ENCODE results near the gene SELENOO. TPM values are rescaled to one million over a fixed set of nuclear protein-coding genes. Genes with fewer than 3 reads are reported as not detected.

Gene SELENOO
- polyA plus RNA-seq, 3 donors from 2014 or later: 2.6 to 5.7 (median 3.6) TPM

DNA sequence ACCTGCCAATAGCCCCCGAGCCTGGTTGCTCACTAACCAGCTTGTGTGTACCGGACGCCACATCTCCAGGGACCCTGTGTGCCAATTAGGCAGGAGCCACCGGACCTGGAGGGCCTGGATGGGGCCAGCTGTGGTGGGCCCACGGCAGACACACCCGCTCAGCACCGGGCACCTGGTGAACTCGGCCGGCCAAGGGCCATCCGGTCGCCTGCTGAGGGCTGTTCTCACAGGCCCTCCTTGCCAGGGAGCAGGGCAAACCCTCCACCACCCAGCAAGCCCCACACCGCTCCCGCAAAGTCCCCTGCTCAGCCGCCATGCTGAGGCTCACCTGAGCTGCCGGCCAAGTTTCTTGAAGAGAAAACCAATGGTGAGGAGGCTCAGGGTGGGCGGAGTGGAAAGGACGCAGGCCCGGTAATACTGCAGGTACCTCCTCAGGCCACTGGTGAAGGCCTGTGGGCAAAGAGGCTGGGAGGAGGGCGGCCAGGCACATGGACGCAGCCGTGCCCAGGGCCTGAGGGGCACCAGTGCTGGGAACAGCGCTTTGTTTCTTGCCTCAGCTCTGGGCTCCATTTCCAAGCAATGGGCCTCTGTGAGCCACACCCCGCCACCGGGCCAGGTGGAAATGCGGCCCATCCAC, 26.9 kb downstream of the SELENOO start:
- H3K27ac Mint-ChIP-seq: no peak overlapping the region
- peaks cover 0 to 7% (median 0%) of the 10 kb centered on the region in 3 donors for H3K27me3 Mint-ChIP-seq (ENCODE audit: low read depth in 3 of 3)
- peaks cover 0 to 23% (median 12%) of the 10 kb centered on the region in 3 donors for H3K36me3 Mint-ChIP-seq
- peaks cover 0 to 2% of the 10 kb centered on the region in 2 donors for H3K4me1 Mint-ChIP-seq
- no peak overlapping the region for H3K4me3 Mint-ChIP-seq
- no peak for DNase-seq
- no peaks in the 10 kb centered on the region for H3K9me3 Mint-ChIP-seq

DNA sequence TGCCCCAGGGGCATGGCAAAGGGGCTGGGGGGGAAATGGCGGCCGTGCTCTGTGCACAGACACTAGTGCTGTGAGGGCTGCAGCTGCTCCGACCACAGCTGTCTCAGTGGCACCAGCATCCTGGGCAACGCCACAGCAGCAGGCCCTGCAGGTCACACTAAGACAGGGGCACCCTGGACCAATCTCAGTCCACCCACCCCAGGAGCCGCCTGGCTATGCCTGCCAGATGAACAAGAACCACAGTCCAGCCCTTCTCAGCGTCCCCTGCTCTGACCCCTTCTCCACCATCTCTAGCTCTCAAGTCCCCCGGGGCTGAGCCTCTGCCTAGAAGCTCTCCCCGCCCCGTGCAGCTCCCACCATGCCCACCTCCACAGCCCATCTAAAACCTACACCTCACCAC, 27.6 kb downstream of the SELENOO start:
- no peak for DNase-seq
- peaks cover 0 to 8% (median 0%) of the 10 kb centered on the region in 3 donors for H3K27me3 Mint-ChIP-seq (ENCODE audit: low read depth in 3 of 3)
- H3K9me3 Mint-ChIP-seq: no peaks in the 10 kb centered on the region
- H3K4me1 Mint-ChIP-seq: peaks cover 0 to 2% of the 10 kb centered on the region in 2 donors
- H3K4me3 Mint-ChIP-seq: no peak overlapping the region
- H3K36me3 Mint-ChIP-seq: peaks cover 0 to 20% (median 12%) of the 10 kb centered on the region in 3 donors
- no peak overlapping the region for H3K27ac Mint-ChIP-seq

GRCh38 chr22:50229370-50229769, 28.6 kb downstream of the SELENOO start:
- Mint-ChIP-seq H3K9me3 (no peaks in the 10 kb centered on the region), H3K36me3 (peaks cover 0 to 12% (median 12%) of the 10 kb centered on the region in 3 donors), H3K27ac (peak overlapping the region in 1 of 6 donors; percentile 6), H3K4me3 (no peak overlapping the region), H3K27me3 (ENCODE audit: low read depth in 3 of 3) (peaks cover 0 to 6% (median 0%) of the 10 kb centered on the region in 3 donors), H3K4me1 (peaks cover 5 to 9% of the 10 kb centered on the region in 2 donors)
- DNase-seq: no peak

DNA sequence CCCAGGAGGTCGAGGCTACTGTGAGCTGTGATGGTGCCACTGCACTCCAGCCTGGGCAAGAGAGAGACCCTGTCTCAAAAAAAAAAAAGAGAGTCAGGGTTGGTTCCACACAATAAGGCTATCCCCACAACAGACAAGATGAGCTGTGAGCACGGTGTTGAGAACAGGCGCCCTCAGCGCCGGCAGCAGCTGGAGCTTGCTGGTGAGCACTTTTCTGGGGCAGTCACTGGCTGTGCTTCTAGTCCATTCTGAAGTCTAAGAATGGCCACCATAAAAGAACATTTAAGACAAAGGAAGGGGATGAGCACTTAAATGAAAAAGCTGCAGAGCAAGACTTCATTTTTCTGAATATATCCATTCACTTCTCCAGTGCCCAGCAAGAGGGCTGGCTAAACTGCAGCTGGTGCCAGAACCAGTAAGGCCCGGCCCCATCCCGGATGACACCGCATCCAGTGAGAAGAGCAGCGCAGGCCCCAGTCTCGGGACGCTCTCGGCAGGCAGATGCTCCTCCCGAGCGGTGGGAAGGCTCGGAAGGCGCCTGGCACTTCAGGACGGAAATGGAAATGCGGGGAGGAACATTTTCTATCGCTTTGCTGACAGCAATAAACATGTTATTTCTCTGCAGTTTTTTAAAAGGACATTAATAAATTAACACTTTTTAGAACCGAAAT, 31.8 kb downstream of the SELENOO start:
- Mint-ChIP-seq H3K9me3 (no peaks in the 10 kb centered on the region), H3K4me3 (no peak overlapping the region), H3K27ac (no peak overlapping the region), H3K27me3 (ENCODE audit: low read depth in 3 of 3) (peaks cover 0 to 8% (median 0%) of the 10 kb centered on the region in 3 donors), H3K4me1 (peaks cover 20 to 30% of the 10 kb centered on the region in 2 donors), H3K36me3 (peaks cover 0 to 16% (median 11%) of the 10 kb centered on the region in 3 donors)
- DNase-seq: no peak

- Mint-ChIP-seq H3K27ac (no peak overlapping the region), H3K27me3 (ENCODE audit: low read depth in 3 of 3) (peaks cover 0 to 8% (median 0%) of the 10 kb centered on the region in 3 donors), H3K36me3 (peaks cover 4 to 16% (median 14%) of the 10 kb centered on the region in 3 donors), H3K4me3 (no peak overlapping the region), H3K4me1 (peaks cover 20 to 30% of the 10 kb centered on the region in 2 donors), H3K9me3 (no peaks in the 10 kb centered on the region)
- DNase-seq: no peak
Measured at GRCh38 chr22:50233223-50233622, 32.4 kb downstream of the SELENOO start.

GRCh38 chr22:50236731-50237409, 36.1 kb downstream of the SELENOO start:
- Mint-ChIP-seq H3K36me3 (peaks cover 4% of the 10 kb centered on the region in 3 donors), H3K27ac (peak overlapping the region in 1 of 6 donors; percentile 45), H3K4me3 (peak overlapping the region in 1 of 5 donors; percentile 30), H3K4me1 (peaks cover 27 to 42% of the 10 kb centered on the region in 2 donors), H3K27me3 (ENCODE audit: low read depth in 3 of 3) (peaks cover 0 to 10% (median 0%) of the 10 kb centered on the region in 3 donors), H3K9me3 (no peaks in the 10 kb centered on the region)
- DNase-seq: no peak

DNA sequence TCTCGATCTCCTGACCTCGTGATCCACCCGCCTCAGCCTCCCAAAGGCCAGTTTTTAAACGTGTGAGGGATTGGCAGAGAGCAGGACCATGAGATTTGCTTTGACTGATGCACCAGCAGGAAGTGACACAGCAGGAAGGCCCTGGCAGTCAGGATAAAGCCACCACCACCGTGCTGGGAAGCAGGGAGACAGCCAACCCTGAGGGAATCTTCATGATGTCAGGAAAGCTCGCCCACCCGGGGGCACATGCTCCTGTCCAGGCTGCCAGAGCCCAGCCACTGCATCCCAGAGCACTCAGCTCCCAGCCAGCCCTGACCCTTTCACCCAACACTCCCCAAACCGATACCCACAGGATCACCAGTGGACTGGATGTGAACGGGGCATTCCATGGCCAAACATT, 37.9 kb downstream of the SELENOO start:
- Mint-ChIP-seq H3K27ac (no peak overlapping the region), H3K27me3 (ENCODE audit: low read depth in 3 of 3) (peaks cover 0 to 10% (median 0%) of the 10 kb centered on the region in 3 donors), H3K9me3 (no peaks in the 10 kb centered on the region), H3K4me1 (peaks cover 45 to 53% of the 10 kb centered on the region in 2 donors), H3K36me3 (peaks cover 4% of the 10 kb centered on the region in 3 donors), H3K4me3 (no peak overlapping the region)
- DNase-seq: no peak

- peaks cover 38 to 47% of the 10 kb centered on the region in 2 donors for H3K4me1 Mint-ChIP-seq
Measured at GRCh38 chr22:50242406-50242949, 41.7 kb downstream of the SELENOO start.

DNA sequence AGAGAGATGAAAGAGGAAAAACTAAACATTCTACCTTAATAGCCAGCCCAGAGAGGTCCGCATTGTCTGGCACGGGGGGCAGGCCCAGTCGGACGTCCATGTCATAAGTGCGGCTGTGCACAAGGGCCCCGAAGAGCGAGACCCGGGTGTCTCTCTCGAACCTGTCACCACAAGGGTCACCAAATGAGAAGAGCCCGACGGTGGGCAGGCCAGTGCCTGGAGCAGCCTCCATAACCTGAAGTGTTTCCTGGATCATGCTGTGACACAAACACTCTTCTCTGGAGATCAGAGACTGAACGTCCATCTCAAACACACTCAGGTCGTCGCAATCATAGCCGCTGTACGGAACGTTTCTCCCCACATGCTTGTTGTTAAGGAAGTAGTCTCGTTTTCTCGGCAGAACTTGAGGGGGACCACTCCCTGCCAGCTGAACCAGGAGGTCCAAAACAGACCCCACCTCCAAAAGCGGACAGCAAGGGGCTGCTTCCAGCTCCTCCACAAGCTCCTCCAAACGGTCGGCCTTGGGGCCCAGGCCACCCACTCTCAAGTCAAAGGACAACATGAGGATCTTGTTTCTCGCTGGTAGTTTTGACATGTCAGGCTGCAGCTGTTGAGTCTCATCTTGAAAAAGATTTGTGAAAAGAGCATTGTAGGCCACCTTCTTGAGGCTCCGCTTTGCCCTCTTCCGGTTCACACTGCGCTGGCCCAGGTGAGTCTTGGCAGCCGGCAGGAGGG, 43.0 kb downstream of the SELENOO start:
- Mint-ChIP-seq H3K27ac (peak overlapping the region; percentile 95 to 99 (median 98)), H3K4me1 (peaks cover 38 to 51% of the 10 kb centered on the region in 2 donors), H3K9me3 (no peaks in the 10 kb centered on the region), H3K27me3 (ENCODE audit: low read depth in 3 of 3) (peaks cover 5 to 11% (median 9%) of the 10 kb centered on the region in 3 donors), H3K4me3 (peak overlapping the region; percentile 94 to 100 (median 97)), H3K36me3 (peaks cover 0 to 3% (median 3%) of the 10 kb centered on the region in 3 donors)
- DNase-seq: no peak

More at GRCh38 chr22:50242406-50242949, 41.7 kb downstream of the SELENOO start:
- Mint-ChIP-seq H3K4me3 (peak overlapping the region; percentile 94 to 100 (median 97)), H3K9me3 (no peaks in the 10 kb centered on the region), H3K36me3 (peaks cover 3 to 7% (median 4%) of the 10 kb centered on the region in 3 donors), H3K27ac (peak overlapping the region in 5 of 6 donors; percentile 30 to 87 (median 79)), H3K27me3 (ENCODE audit: low read depth in 3 of 3) (peaks cover 2 to 10% (median 8%) of the 10 kb centered on the region in 3 donors)
- DNase-seq: no peak

- peak; percentile 93 to 94 (median 93) for DNase-seq
- Mint-ChIP-seq H3K9me3 (no peaks in the 10 kb centered on the region), H3K36me3 (peaks cover 0 to 3% (median 3%) of the 10 kb centered on the region in 3 donors), H3K27me3 (ENCODE audit: low read depth in 3 of 3) (peaks cover 5 to 9% (median 9%) of the 10 kb centered on the region in 3 donors), H3K4me3 (peak within 1 kb of the TSS; percentile 94 to 100 (median 97)), H3K4me1 (peaks cover 38 to 51% of the 10 kb centered on the region in 2 donors), H3K27ac (peak within 1 kb of the TSS; percentile 95 to 99 (median 98))
Measured at GRCh38 chr22:50244420-50245213, 43.8 kb downstream of the SELENOO start, which contains the start of gene TUBGCP6. TUBGCP6 (minus strand) TSS chr22:50245023; CDS start chr22:50244459, 564 bp downstream.

DNA sequence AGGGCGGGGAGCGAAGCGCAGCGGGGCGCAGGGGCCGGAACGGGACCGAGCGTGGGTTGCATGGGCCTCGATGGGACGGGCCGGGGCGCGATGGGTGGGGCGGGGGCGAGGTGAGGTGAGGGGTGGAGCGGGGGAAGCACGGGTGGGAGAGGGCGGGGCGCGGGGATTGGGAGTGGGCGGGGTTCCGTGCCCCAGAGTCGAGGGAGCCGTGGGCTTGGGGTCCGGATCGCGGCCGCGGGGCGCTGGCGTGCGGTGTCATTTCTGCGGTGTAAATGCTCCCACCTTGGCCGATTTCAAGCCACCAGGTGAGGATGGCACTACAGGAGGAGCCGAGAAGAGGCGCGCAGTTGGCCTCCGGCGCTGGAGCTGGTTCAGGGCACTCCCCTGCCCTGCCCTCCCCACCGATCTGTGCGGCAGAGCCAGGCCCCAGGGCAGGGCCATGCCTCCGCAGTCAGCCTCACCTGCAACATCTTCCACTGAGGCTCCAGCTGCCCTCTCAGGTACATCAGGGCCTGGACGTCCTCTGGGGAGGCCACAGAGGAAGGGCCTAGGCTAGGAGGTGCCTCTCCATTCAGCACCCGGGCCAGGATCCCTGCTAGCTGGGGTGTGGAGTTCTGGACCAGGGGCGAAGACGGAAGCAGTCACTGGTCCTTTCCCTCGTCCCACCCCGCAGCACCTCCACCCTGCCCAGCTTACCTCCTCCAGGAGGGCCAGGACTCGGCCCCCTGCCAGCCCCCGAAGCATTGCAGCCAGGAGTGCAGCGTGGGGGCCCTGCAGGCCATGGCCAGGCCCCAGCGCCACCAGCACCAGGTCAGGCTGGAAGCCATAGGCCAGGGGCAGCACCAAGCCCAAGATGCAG, 44.6 kb downstream of the SELENOO start:
- Mint-ChIP-seq H3K36me3 (peaks cover 0 to 3% (median 3%) of the 10 kb centered on the region in 3 donors), H3K4me3 (peak overlapping the region; percentile 94 to 100 (median 97)), H3K9me3 (no peaks in the 10 kb centered on the region), H3K4me1 (peaks cover 38 to 59% of the 10 kb centered on the region in 2 donors), H3K27ac (peak overlapping the region; percentile 95 to 99 (median 98)), H3K27me3 (ENCODE audit: low read depth in 3 of 3) (peaks cover 5 to 9% (median 9%) of the 10 kb centered on the region in 3 donors)
- no peak for DNase-seq

Data from immature natural killer cell (primary cell).